Measurements from ENCODE around the gene SSTR5. TPM values are rescaled to one million over a fixed set of nuclear protein-coding genes. Genes with fewer than 3 reads are reported as not detected.

Gene SSTR5
- total and polyA plus RNA-seq, 2 donors (not counting 1 experiment from before 2014, with no cell fraction given) = not detected

- no peak for TF ChIP-seq EZH2 (IDR thresholded peaks at IDR 0.05; ENCODE audit: borderline replicate concordance, insufficient read depth, low read depth, low read length, poor library complexity, severe bottlenecking)
- TF ChIP-seq CTCF (IDR thresholded peaks at IDR 0.05) = no peak
- H4K20me1 ChIP-seq (ENCODE audit: control insufficient read depth, insufficient read depth, low read length, poor library complexity, severe bottlenecking) = no peaks in the 10 kb centered on the region
- Mint-ChIP-seq H3K4me3 (no peak overlapping the region), H3K4me1 (no peaks in the 10 kb centered on the region), H3K9me3 (ENCODE audit: insufficient read depth) (no peaks in the 10 kb centered on the region), H3K27me3 (no peaks in the 10 kb centered on the region), H3K27ac (no peak overlapping the region)
- no peaks in the 10 kb centered on the region for H3K36me3 ChIP-seq (replicated peaks in 1 of 2; ENCODE audit: control extremely low read depth in 1 of 2, control insufficient read depth in 1 of 2, extremely low read depth in 1 of 2, insufficient read depth in 2 of 2, low read length in 1 of 2)
- no peaks in the 10 kb centered on the region for H3K79me2 ChIP-seq (ENCODE audit: control insufficient read depth, insufficient read depth, low read length)
- no peaks in the 10 kb centered on the region for H3K4me1 ChIP-seq (ENCODE audit: control insufficient read depth in 2 of 2, insufficient read depth in 2 of 2, low read length in 2 of 2)
- WGBS (ENCODE audit: insufficient coverage) = 68% methylated on average over 12 of the region's 15 CpGs
- H3K4me2 ChIP-seq (replicated peaks; ENCODE audit: low read depth, low read length, poor library complexity, severe bottlenecking) = no peak overlapping the region
- no peak overlapping the region for H3K4me3 ChIP-seq (ENCODE audit: control extremely low read depth in 1 of 5, extremely low read depth in 1 of 5, insufficient read depth in 1 of 5, low read depth in 2 of 5, low read length in 4 of 5)
- POLR2A ChIA-PET = no interaction called here
- intact Hi-C loops (cut with micrococcal nuclease) = no loop called here
- H3K27ac ChIP-seq (ENCODE audit: low read length in 2 of 2) = no peak overlapping the region
- no peak for ATAC-seq (ENCODE audit: low read depth)
- H2AFZ ChIP-seq (ENCODE audit: insufficient read depth, low read depth, low read length, poor library complexity, severe bottlenecking) = no peak overlapping the region
- no peak for DNase-seq
- CTCF ChIA-PET = no interaction called here
- H3K27me3 ChIP-seq (replicated peaks in 1 of 4; ENCODE audit: control extremely low read depth in 1 of 4, control insufficient read depth in 3 of 4, insufficient read depth in 4 of 4, low read length in 3 of 4) = peaks cover 0 to 4% (median 0%) of the 10 kb centered on the region in 4 experiments
- H3K9me3 ChIP-seq (ENCODE audit: control extremely low read depth in 1 of 3, control insufficient read depth in 2 of 3, insufficient read depth in 1 of 3, low read length in 2 of 3) = peaks cover 0 to 36% (median 0%) of the 10 kb centered on the region in 3 donors
- H3K9ac ChIP-seq (ENCODE audit: low read length) = no peak overlapping the region
These were observed 36.4 kb upstream of the SSTR5 start for GRCh38 chr16:1036166-1036565.

GRCh38 chr16:1036726-1037393 lies 35.7 kb upstream of the SSTR5 start:
- DNase-seq (no peak), ATAC-seq (ENCODE audit: low read depth) (no peak)
- Histone ChIP-seq H3K4me3 (ENCODE audit: control extremely low read depth in 1 of 5, extremely low read depth in 1 of 5, insufficient read depth in 1 of 5, low read depth in 2 of 5, low read length in 4 of 5) (no peak overlapping the region), H3K36me3 (replicated peaks in 1 of 2; ENCODE audit: control extremely low read depth in 1 of 2, control insufficient read depth in 1 of 2, extremely low read depth in 1 of 2, insufficient read depth in 2 of 2, low read length in 1 of 2) (no peaks in the 10 kb centered on the region), H3K27ac (ENCODE audit: low read length in 2 of 2) (no peak overlapping the region), H3K27me3 (replicated peaks in 1 of 4; ENCODE audit: control extremely low read depth in 1 of 4, control insufficient read depth in 3 of 4, insufficient read depth in 4 of 4, low read length in 3 of 4) (peaks cover 0 to 4% (median 0%) of the 10 kb centered on the region in 4 experiments), H3K79me2 (ENCODE audit: control insufficient read depth, insufficient read depth, low read length) (no peaks in the 10 kb centered on the region), H2AFZ (ENCODE audit: insufficient read depth, low read depth, low read length, poor library complexity, severe bottlenecking) (no peak overlapping the region), H3K4me2 (replicated peaks; ENCODE audit: low read depth, low read length, poor library complexity, severe bottlenecking) (no peak overlapping the region), H3K9me3 (ENCODE audit: control extremely low read depth in 1 of 3, control insufficient read depth in 2 of 3, insufficient read depth in 1 of 3, low read length in 2 of 3) (peaks cover 0 to 41% (median 0%) of the 10 kb centered on the region in 3 donors), H3K9ac (ENCODE audit: low read length) (no peak overlapping the region), H4K20me1 (ENCODE audit: control insufficient read depth, insufficient read depth, low read length, poor library complexity, severe bottlenecking) (no peaks in the 10 kb centered on the region), H3K4me1 (ENCODE audit: control insufficient read depth in 2 of 2, insufficient read depth in 2 of 2, low read length in 2 of 2) (no peaks in the 10 kb centered on the region)
- TF ChIP-seq CTCF (IDR thresholded peaks at IDR 0.05) (no peak), EZH2 (IDR thresholded peaks at IDR 0.05; ENCODE audit: borderline replicate concordance, insufficient read depth, low read depth, low read length, poor library complexity, severe bottlenecking) (no peak)
- H3K27ac Mint-ChIP-seq = no peak overlapping the region
- H3K4me3 Mint-ChIP-seq = no peak overlapping the region
- H3K27me3 Mint-ChIP-seq = peaks cover 3% of the 10 kb centered on the region
- H3K4me1 Mint-ChIP-seq = no peaks in the 10 kb centered on the region
- ChIA-PET POLR2A (no interaction called here), CTCF (no interaction called here)
- intact Hi-C loops (cut with micrococcal nuclease) = no loop called here
- H3K9me3 Mint-ChIP-seq (ENCODE audit: insufficient read depth) = no peaks in the 10 kb centered on the region
- WGBS (ENCODE audit: insufficient coverage) = 55% methylated on average over 18 of the region's 21 CpGs

All from B cell (primary cell).